ENCODE measurements around the gene KDM2B.
A peak's percentile ranks its signal among the peaks of the same experiment; 100 is the strongest.

Gene KDM2B

GRCh38 chr12:121455766-121456420 is 124.9 kb downstream of the KDM2B start:
- DNase-seq = no peak

GRCh38 chr12:121454921-121455320 is 125.9 kb downstream of the KDM2B start:
- no peak for DNase-seq

GRCh38 chr12:121453629-121454028 is 127.2 kb downstream of the KDM2B start:
- no peak for DNase-seq

GRCh38 chr12:121452985-121453360 is 127.8 kb downstream of the KDM2B start:
- no peak for DNase-seq

- DNase-seq = no peak
Measured at GRCh38 chr12:121452340-121452984, 128.4 kb downstream of the KDM2B start.

GRCh38 chr12:121451961-121452339 is 128.9 kb downstream of the KDM2B start:
- DNase-seq = no peak

GRCh38 chr12:121448771-121449315 is 132.0 kb downstream of the KDM2B start:
- no peak for DNase-seq

- DNase-seq = no peak
Measured at GRCh38 chr12:121446750-121447149, 134.1 kb downstream of the KDM2B start.

- DNase-seq = no peak
Measured at GRCh38 chr12:121444842-121445202, 136.0 kb downstream of the KDM2B start.

- peak in 1 of 2 donors; percentile 31 for DNase-seq
Measured at GRCh38 chr12:121443911-121444841, 136.6 kb downstream of the KDM2B start.

- DNase-seq = peak; percentile 60 to 74
Measured at GRCh38 chr12:121443193-121443870, 137.5 kb downstream of the KDM2B start.

GRCh38 chr12:121442028-121442948 is 138.5 kb downstream of the KDM2B start:
- DNase-seq = no peak

- no peak for DNase-seq
Measured at GRCh38 chr12:121441555-121441954, 139.3 kb downstream of the KDM2B start.

GRCh38 chr12:121440768-121441167 is 140.1 kb downstream of the KDM2B start:
- DNase-seq = no peak

- no peak for DNase-seq
Measured at GRCh38 chr12:121439715-121440114, 141.1 kb downstream of the KDM2B start.

- peak; percentile 35 to 68 for DNase-seq
Measured at GRCh38 chr12:121438905-121439304, 141.9 kb downstream of the KDM2B start.

GRCh38 chr12:121436706-121437105 is 144.1 kb downstream of the KDM2B start:
- DNase-seq = no peak

- DNase-seq = no peak
Measured at GRCh38 chr12:121432740-121433480, 147.9 kb downstream of the KDM2B start.

- DNase-seq = no peak
Measured at GRCh38 chr12:121430833-121431415, 149.9 kb downstream of the KDM2B start.

- no peak for DNase-seq
Measured at GRCh38 chr12:121428883-121429282, 151.9 kb downstream of the KDM2B start.
